Activated gamma-delta T cell treated with anti-CD3 and anti-CD28 coated beads, Interleukin-2, amount 50 U/mL, for 16 hours (primary cell): ENCODE results near the gene MON1B.
"Not testable (repeated sequence)": the region's sequence is repeated elsewhere in the genome, so short reads cannot be mapped to it uniquely, and the experiment has no call there.

Source experiments
- DNase-seq: peaks from one replicate; pipeline ENCODE4 v3.0.0-alpha.2; 2020; ENCODE audit warnings: low read depth

Gene MON1B

GRCh38 chr16:77197747-77198146 is 6.8 kb downstream of the MON1B start:
- DNase-seq = no peak

GRCh38 chr16:77199211-77199610 is 8.2 kb downstream of the MON1B start, which contains the start of gene SYCE1L:
Gene SYCE1L, plus strand, starts transcription at chr16:77199408. Its CDS starts 44 bp downstream, at chr16:77199452.
- DNase-seq = no peak

GRCh38 chr16:77206533-77206932 is 15.5 kb downstream of the MON1B start:
- DNase-seq = no peak

GRCh38 chr16:77207030-77207429 is 16.0 kb downstream of the MON1B start:
- DNase-seq = no peak

GRCh38 chr16:77208382-77208781 is 17.4 kb downstream of the MON1B start:
- no peak for DNase-seq

- DNase-seq = peak; percentile 62
Observed at GRCh38 chr16:77211880-77212740, 21.1 kb downstream of the MON1B start.

- DNase-seq = peak; percentile 48
Observed at GRCh38 chr16:77212741-77213541, 22.0 kb downstream of the MON1B start.

GRCh38 chr16:77213542-77214106 is 22.6 kb downstream of the MON1B start:
- no peak for DNase-seq

GRCh38 chr16:77214411-77215138 is 23.6 kb downstream of the MON1B start:
- no peak for DNase-seq

- DNase-seq = no peak
Observed at GRCh38 chr16:77219437-77219836, 28.4 kb downstream of the MON1B start.

GRCh38 chr16:77220427-77220826 is 29.4 kb downstream of the MON1B start:
- no peak for DNase-seq

GRCh38 chr16:77221482-77221881 is 30.5 kb downstream of the MON1B start:
- DNase-seq = no peak

GRCh38 chr16:77223184-77223583 is 32.2 kb downstream of the MON1B start:
- no peak for DNase-seq

- DNase-seq = no peak
Observed at GRCh38 chr16:77225182-77225581, 34.2 kb downstream of the MON1B start.

GRCh38 chr16:77227745-77228144 is 36.8 kb downstream of the MON1B start:
- DNase-seq = no peak

- no peak for DNase-seq
Observed at GRCh38 chr16:77231047-77231446, 40.1 kb downstream of the MON1B start.

GRCh38 chr16:77233799-77234519 is 43.0 kb downstream of the MON1B start:
- DNase-seq = no peak

- no peak for DNase-seq
Observed at GRCh38 chr16:77234611-77235010, 43.6 kb downstream of the MON1B start.

- peak; percentile 81 for DNase-seq
Observed at GRCh38 chr16:77236063-77236511, 45.1 kb downstream of the MON1B start.

- DNase-seq = no peak
Observed at GRCh38 chr16:77238593-77238992, 47.6 kb downstream of the MON1B start.

- not testable (repeated sequence) for DNase-seq
Observed at GRCh38 chr16:77242471-77242870, 51.5 kb downstream of the MON1B start.
